Adrenal gland (tissue), 12 donors: Measurements from ENCODE around the gene GAMT. TPM values are rescaled to one million over a fixed set of nuclear protein-coding genes. Genes with fewer than 3 reads are reported as not detected.

Source experiments
- DNase-seq, 7 donors: peaks; one replicate each; pipeline ENCODE4 v3.0.0-alpha.2; 2019 to 2020
- H3K27ac ChIP-seq, 5 donors: fragments of 200-600 bp; sonication (generic) in 4 of 5; 1 replicate in 3 of 5; 2 replicates in 2 of 5; pipeline versions ENCODE4 v1.5.1 to v1.8.0; 2016 to 2020; ENCODE audit warnings: mild to moderate bottlenecking in 1 of 5
- H3K27me3 ChIP-seq: fragments of 200-600 bp; 2 replicates; pipeline ENCODE4 v1.8.0; 2021
- H3K36me3 ChIP-seq, 2 donors: fragments of 200-600 bp; replicated peaks in 1 of 2; 1 replicate in 1 of 2; 2 replicates in 1 of 2; pipeline versions ENCODE4 v1.5.1 to v1.8.0; 2018 to 2022
- H3K4me1 ChIP-seq, 2 donors: fragments of 200-600 bp; replicated peaks in 1 of 2; 1 replicate in 1 of 2; 2 replicates in 1 of 2; pipeline versions ENCODE4 v1.5.1 to v1.8.0; 2018 to 2021
- H3K4me3 ChIP-seq, 4 donors: fragments of 200-600 bp; sonication (generic) in 3 of 4; one replicate each; pipeline ENCODE4 v1.5.1; 2016 to 2018
- H3K9me3 ChIP-seq, 3 donors: fragments of 200-600 bp; sonication (generic) in 1 of 3; replicated peaks in 1 of 3; 1 replicate in 2 of 3; 2 replicates in 1 of 3; pipeline versions ENCODE4 v1.5.1 to v1.8.0; 2016 to 2021
- POLR2A ChIP-seq, 2 donors: fragments of 450-650 bp; IDR thresholded peaks; one replicate each; pipeline ENCODE4 v1.6.1; 2017; ENCODE audit warnings: antibody characterized with exemption in 2 of 2, mild to moderate bottlenecking in 2 of 2, moderate library complexity in 1 of 2
- WGBS, 4 donors: extraction: QIAGEN DNeasy Blood & Tissue Kit in 2 of 4; methylation state at CpG; one replicate each; pipeline versions ENCODE4 v1.1.5 to v1.1.7; 2013 to 2017; 5-methylcytosine and 5-hydroxymethylcytosine counted together
- intact Hi-C, 2 donors: fragments of 100-400 bp; cut with DNase I; formaldehyde crosslinking; loops; one replicate each; pipeline versions ENCODE4 v1.14.1 to v1.15.0; 2022 to 2023
- polyA plus RNA-seq, 3 donors: library from polyadenylated mRNA; stranded (reverse); fragments of 200-250 nt in 2 of 3; fragments of 350-450 nt in 1 of 3; fragmentation: Illumina TruSeq in 1 of 3; extraction: RNeasy Lipid Tissue Mini Kit (QIAGEN cat#74804) in 1 of 3; gene quantifications; one replicate each; pipeline ENCODE4 v1.2.3, GENCODE V29; 2013 to 2014
- total RNA-seq, 9 donors: library from RNA; depleted of rRNA in 4 of 9; stranded (reverse); fragments of >200 nt in 4 of 9; fragments of 120-200 nt in 1 of 9; fragmentation: NEBNext Ultra II Directional in 1 of 9; extraction: Animal tissue kit (Norgen Biotek cat#: 25700) in 1 of 9; gene quantifications; one replicate each; pipeline versions ENCODE4 v1.1.0 to v1.2.4, GENCODE V29; 2013 to 2023
- TF ChIP-seq, protein P1 (sequence below), 6 experiments: fragments of 450-650 bp in 4 of 6; fragments of 200-600 bp in 2 of 6; sonication (generic) in 1 of 6; IDR thresholded peaks; 1 replicate in 5 of 6; 2 replicates in 1 of 6; pipeline versions ENCODE4 v1.5.1 to v1.8.0; 2016 to 2021; ENCODE audit warnings: antibody characterized with exemption in 6 of 6, mild to moderate bottlenecking in 2 of 6, moderate library complexity in 1 of 6
- donor health status: healthy with polysubstance abuse.
- donor health status: Bipolar disorder and iron deficiency.
- donor health status: DM: yes; HTN: yes; CAD: no.
- donor health status: DM: no; HTN: no; CAD: no.
- donor health status: DM: no; HTN: no; CAD: no.
- donor health status: DM: yes; HTN: yes; CAD: no.

Gene GAMT
- total and polyA plus RNA-seq, 12 donors: 7.4 to 96.9 (median 36.3) TPM

DNA sequence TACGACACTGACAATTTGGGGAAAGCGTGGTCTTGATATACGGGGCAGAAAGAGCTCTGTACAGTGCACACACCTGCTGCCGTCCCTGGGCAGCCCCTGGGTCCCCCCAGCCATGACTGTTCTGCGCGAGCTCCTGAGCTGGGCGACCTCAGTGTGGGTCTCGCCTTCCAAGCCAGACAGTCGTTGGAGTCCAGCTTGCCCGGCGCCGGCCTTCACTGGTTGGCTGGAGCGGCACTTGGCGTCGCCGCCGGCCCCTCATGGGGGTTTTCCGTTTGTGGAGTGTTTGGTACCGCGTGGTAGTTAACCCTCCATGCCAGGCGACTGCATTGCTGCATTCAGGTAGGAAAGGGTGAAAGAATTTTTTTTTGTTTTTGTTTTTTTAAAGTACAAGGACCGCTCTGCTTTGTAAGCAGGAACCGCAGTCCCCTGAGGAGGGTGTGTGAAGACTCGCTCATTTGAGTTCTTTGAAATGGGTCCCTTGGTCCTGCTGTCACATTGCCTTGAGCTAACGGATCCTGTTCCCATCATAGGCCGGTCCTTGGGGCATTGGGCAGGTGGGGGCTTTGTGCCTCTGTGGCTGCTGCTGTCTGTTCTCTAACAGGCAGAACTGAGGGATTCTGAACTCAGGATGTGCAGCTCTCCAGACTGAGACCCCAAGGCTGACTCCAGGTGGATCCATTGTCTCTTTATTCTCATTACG lies 26.0 kb upstream of the GAMT start:
- WGBS, 4 donors: 91 to 95% (median 92%) methylated on average over 26 to 27 of the region's 27 CpGs
- H3K9me3 ChIP-seq: no peaks in the 10 kb centered on the region
- no peaks in the 10 kb centered on the region for H3K27me3 ChIP-seq
- H3K4me3 ChIP-seq: no peak overlapping the region
- peaks cover 8 to 30% of the 10 kb centered on the region in 2 donors for H3K4me1 ChIP-seq
- DNase-seq: no peak
- intact Hi-C loops: no loop called here
- H3K36me3 ChIP-seq: peaks cover 0 to 78% of the 10 kb centered on the region in 2 donors
- no peak overlapping the region for H3K27ac ChIP-seq
- no peak for TF ChIP-seq POLR2A (IDR thresholded peaks at IDR 0.05)
- TF ChIP-seq, protein P1, sequence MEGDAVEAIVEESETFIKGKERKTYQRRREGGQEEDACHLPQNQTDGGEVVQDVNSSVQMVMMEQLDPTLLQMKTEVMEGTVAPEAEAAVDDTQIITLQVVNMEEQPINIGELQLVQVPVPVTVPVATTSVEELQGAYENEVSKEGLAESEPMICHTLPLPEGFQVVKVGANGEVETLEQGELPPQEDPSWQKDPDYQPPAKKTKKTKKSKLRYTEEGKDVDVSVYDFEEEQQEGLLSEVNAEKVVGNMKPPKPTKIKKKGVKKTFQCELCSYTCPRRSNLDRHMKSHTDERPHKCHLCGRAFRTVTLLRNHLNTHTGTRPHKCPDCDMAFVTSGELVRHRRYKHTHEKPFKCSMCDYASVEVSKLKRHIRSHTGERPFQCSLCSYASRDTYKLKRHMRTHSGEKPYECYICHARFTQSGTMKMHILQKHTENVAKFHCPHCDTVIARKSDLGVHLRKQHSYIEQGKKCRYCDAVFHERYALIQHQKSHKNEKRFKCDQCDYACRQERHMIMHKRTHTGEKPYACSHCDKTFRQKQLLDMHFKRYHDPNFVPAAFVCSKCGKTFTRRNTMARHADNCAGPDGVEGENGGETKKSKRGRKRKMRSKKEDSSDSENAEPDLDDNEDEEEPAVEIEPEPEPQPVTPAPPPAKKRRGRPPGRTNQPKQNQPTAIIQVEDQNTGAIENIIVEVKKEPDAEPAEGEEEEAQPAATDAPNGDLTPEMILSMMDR (IDR thresholded peaks at IDR 0.05): no peak

DNA sequence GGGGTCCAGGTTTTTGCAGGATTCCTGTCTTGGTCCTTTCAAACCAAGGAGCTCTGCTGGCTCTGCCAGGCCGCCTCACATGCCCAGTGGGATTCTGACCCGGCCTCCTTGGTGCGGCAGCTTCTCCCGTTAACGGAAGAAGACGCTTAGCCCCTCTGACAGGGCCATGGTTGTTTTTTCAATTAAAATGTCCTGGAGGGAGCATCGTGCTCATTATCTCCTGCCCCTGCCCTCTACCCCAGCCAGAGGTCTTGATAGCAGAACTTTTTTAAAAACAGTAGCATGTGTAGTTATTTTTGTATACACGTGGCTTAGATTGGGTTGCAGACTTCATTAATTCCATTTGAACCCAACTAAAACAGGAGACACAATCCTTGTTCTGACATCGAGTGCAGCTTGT lies 25.4 kb upstream of the GAMT start:
- peaks cover 0 to 78% of the 10 kb centered on the region in 2 donors for H3K36me3 ChIP-seq
- peaks cover 8 to 37% of the 10 kb centered on the region in 2 donors for H3K4me1 ChIP-seq
- no peak overlapping the region for H3K27ac ChIP-seq
- H3K27me3 ChIP-seq: no peaks in the 10 kb centered on the region
- intact Hi-C loops: no loop called here
- no peak for TF ChIP-seq POLR2A (IDR thresholded peaks at IDR 0.05)
- TF ChIP-seq, protein P1 (IDR thresholded peaks at IDR 0.05): no peak
- no peak for DNase-seq
- WGBS, 4 donors: 82 to 91% (median 87%) methylated on average over 8 to 9 of the region's 9 CpGs
- H3K4me3 ChIP-seq: no peak overlapping the region
- no peaks in the 10 kb centered on the region for H3K9me3 ChIP-seq

DNA sequence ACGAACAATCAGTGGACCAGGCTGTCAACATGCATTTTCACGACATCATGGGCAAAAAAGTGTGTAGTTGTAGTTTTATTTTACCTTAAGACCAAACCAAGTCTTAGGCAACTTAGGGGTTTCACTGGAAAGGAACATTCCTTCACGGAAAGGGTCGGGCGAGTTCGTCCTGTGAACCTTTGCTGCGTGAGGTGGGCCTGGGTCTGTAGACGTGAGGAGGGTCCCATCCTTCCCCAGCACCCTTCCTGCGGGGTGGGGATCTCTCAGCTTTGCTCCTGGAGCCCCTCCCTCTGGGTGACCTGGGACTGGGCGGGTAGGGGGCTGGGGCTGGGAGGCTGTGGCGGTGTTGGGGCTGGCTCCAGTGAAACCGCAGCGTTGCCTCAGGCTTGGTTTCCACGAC lies 24.6 kb upstream of the GAMT start:
- no peaks in the 10 kb centered on the region for H3K27me3 ChIP-seq
- H3K4me3 ChIP-seq: no peak overlapping the region
- no peak for DNase-seq
- H3K9me3 ChIP-seq: no peaks in the 10 kb centered on the region
- WGBS, 4 donors: 81 to 92% (median 84%) methylated on average over 9 to 14 of the region's 14 CpGs
- TF ChIP-seq, protein P1 (IDR thresholded peaks at IDR 0.05): no peak
- TF ChIP-seq POLR2A (IDR thresholded peaks at IDR 0.05): no peak
- peak overlapping the region in 2 of 5 donors; percentile 68 to 71 for H3K27ac ChIP-seq
- peaks cover 0 to 78% of the 10 kb centered on the region in 2 donors for H3K36me3 ChIP-seq
- intact Hi-C loops: no loop called here
- peaks cover 8 to 41% of the 10 kb centered on the region in 2 donors for H3K4me1 ChIP-seq

DNA sequence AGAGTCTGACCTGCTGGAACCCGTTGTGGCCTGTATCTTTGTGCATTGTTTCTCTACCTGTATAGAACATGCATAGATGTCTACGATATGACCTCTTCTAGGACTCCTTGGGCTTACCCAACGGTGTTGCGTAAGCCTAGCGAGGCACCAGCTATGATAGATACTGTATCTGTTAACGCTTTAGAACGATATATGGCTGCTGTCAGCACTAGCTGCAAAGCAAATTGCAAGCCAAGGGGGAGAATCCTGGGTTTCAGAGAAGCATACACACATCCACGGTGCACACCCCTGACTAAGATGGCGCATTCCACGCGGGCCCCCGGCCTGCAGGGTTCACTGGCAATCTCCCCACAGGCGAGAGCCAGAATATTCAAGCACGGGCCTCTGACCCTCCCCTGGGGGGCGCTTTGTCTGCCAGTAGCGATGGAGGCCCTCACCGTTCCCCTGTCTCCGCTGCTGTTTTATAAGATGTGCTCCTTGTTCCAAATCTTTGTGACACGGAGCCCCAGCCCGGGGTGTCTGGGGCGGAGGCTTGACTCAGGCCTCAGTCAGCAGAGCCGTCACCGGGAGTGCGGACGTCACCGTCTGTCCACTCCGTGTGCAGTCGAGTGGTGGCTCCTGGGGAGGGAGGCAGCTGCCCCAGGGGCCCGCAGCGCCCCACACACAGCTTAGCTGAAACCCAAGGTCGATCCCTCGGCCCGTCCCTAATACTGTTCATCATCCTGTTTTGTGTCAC lies 23.9 kb upstream of the GAMT start:
- TF ChIP-seq, protein P1 (IDR thresholded peaks at IDR 0.05): no peak
- TF ChIP-seq POLR2A (IDR thresholded peaks at IDR 0.05): peak in 1 of 2 donors; percentile 62
- peak; percentile 66 to 92 (median 78) for DNase-seq
- peak overlapping the region in 3 of 5 donors; percentile 20 to 71 (median 68) for H3K27ac ChIP-seq
- 49 to 81% (median 61%) methylated on average over 19 to 33 of the region's 33 CpGs for WGBS, 4 donors
- intact Hi-C loops: no loop called here
- no peak overlapping the region for H3K4me3 ChIP-seq
- H3K9me3 ChIP-seq: no peaks in the 10 kb centered on the region
- H3K27me3 ChIP-seq: no peaks in the 10 kb centered on the region
- H3K36me3 ChIP-seq: peaks cover 0 to 78% of the 10 kb centered on the region in 2 donors
- H3K4me1 ChIP-seq: peaks cover 8 to 41% of the 10 kb centered on the region in 2 donors
